Activated naive CD8-positive, alpha-beta T cell treated with anti-CD3 and anti-CD28 coated beads for 36 hours (primary cell): Measurements from ENCODE around the gene ERMP1. TPM values are rescaled to one million over a fixed set of nuclear protein-coding genes. Genes with fewer than 3 reads are reported as not detected.

Experiments used
- DNase-seq: peaks from one replicate; pipeline ENCODE4 v3.0.0; 2021
- H3K27ac Mint-ChIP-seq: one replicate; pipeline ENCODE4 v1.8.0; 2022; ENCODE audit warnings: mild to moderate bottlenecking, moderate library complexity, mixed read lengths
- H3K27me3 Mint-ChIP-seq: one replicate; pipeline ENCODE4 v1.8.0; 2022; ENCODE audit warnings: mild to moderate bottlenecking, mixed read lengths
- H3K36me3 Mint-ChIP-seq: one replicate; pipeline ENCODE4 v1.8.0; 2021; ENCODE audit warnings: mild to moderate bottlenecking, mixed read lengths
- H3K4me1 Mint-ChIP-seq: one replicate; pipeline ENCODE4 v1.8.0; 2021; ENCODE audit warnings: mixed read lengths
- H3K4me3 Mint-ChIP-seq: one replicate; pipeline ENCODE4 v1.8.0; 2022; ENCODE audit warnings: mild to moderate bottlenecking, moderate library complexity, mixed read lengths
- H3K9me3 Mint-ChIP-seq: one replicate; pipeline ENCODE4 v1.8.0; 2022; ENCODE audit warnings: mixed read lengths
- total RNA-seq, 2 experiments: library from RNA; stranded (reverse); gene quantifications; one replicate each; pipeline ENCODE4 v1.2.3, GENCODE V29; 2021

The ERMP1 gene
- total RNA-seq, 2 experiments from 2014 or later = 6.6 to 7.0 TPM

DNA sequence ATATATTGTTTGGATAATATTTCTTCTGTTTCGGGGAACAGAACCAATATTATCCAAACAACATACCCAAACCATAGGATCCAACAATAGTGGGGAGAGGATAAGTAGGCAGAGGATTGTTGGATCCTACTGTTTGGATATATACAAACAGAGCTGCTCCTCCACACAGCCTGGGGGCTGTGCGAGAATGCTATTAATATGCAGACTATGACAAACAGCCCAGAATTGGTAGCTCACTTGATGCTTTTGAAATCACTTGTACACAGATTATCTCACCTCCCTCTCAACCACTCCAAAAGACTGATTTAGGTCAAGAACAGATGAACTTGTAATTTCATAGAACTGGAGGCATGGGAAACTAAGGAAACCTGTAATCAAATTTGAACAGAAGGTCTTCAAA is 33.4 kb upstream of the ERMP1 start:
- no peaks in the 10 kb centered on the region for H3K36me3 Mint-ChIP-seq
- H3K4me1 Mint-ChIP-seq = peaks cover 10% of the 10 kb centered on the region
- H3K9me3 Mint-ChIP-seq = no peaks in the 10 kb centered on the region
- H3K27me3 Mint-ChIP-seq = no peaks in the 10 kb centered on the region
- no peak overlapping the region for H3K4me3 Mint-ChIP-seq
- DNase-seq = no peak
- no peak overlapping the region for H3K27ac Mint-ChIP-seq

DNA sequence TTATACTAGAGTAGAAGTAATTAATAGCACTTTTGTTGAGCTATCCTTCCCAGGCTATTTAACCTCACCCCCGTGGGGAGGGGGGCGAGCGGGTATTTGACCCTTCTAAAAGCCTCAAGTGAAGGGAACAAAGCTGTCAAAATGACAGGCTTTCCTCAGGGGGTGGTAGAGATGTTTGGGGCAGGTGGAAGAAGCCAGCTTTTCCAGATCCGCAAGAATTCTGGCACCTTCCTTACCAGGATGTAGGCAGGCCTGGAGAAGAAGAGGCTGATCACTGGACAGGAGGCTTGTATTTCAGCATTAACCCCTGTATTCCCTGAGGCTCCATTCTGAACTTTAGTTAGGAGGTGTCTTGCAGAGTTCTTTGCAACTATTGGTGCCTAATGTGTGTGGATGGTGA is 31.5 kb upstream of the ERMP1 start:
- H3K27me3 Mint-ChIP-seq = no peaks in the 10 kb centered on the region
- DNase-seq = no peak
- H3K27ac Mint-ChIP-seq = no peak overlapping the region
- H3K4me1 Mint-ChIP-seq = peaks cover 3% of the 10 kb centered on the region
- H3K36me3 Mint-ChIP-seq = no peaks in the 10 kb centered on the region
- no peak overlapping the region for H3K4me3 Mint-ChIP-seq
- H3K9me3 Mint-ChIP-seq = no peaks in the 10 kb centered on the region

DNA sequence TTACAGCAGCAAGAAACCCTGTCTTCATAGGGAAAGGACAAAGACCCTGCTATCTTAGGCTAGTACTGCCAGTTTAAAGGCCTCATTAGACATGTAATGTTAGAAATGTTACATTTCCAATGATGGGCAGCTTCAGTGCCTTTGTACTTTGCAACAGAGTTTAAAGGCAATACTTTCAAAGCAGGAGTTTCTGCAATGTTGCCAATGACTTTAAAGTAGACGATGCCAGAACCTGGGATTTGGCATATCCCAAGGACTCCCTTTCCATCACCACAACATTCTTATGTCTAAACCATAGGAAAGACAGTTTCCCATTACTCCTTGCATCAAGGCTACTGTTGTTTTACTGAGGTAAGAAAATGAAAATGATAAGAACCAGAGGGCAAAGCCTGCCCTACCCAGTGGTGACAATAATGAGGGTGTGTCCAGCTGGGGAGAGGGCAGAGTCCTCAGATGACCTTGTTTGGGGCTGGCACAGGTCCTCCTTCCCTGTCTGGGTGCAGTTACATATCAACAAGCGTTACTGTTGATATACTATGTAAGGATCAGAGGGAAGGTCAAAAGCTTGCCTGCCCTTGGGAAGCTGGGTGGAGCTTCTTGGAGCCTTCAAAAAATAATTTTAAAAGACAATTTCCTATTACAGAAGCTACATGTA is 30.3 kb upstream of the ERMP1 start:
- Mint-ChIP-seq H3K27me3 (no peaks in the 10 kb centered on the region), H3K4me3 (no peak overlapping the region), H3K4me1 (no peaks in the 10 kb centered on the region), H3K36me3 (no peaks in the 10 kb centered on the region), H3K27ac (no peak overlapping the region), H3K9me3 (no peaks in the 10 kb centered on the region)
- DNase-seq = no peak

DNA sequence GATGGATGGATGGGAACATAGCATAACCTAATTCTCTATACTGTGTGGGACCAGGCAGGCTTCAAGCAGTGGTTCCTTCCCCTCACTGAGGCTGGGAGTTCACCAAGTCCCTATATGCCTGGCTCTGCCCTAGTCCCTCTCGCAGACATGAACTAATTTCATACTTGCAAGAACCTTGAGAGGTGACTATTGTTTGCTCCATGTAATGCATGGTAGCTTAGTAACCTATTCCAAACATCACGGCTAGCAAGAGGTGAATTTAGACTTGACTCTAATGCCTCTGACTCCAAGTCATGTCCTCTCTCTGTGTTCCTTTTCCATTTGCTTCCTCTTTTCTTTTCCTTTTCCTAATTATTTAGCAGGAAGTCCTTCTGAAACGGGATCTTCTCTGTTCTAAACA is 25.9 kb upstream of the ERMP1 start:
- Mint-ChIP-seq H3K36me3 (peaks cover 2% of the 10 kb centered on the region), H3K4me1 (peaks cover 5% of the 10 kb centered on the region), H3K27ac (no peak overlapping the region), H3K9me3 (no peaks in the 10 kb centered on the region), H3K27me3 (no peaks in the 10 kb centered on the region), H3K4me3 (no peak overlapping the region)
- DNase-seq = no peak

DNA sequence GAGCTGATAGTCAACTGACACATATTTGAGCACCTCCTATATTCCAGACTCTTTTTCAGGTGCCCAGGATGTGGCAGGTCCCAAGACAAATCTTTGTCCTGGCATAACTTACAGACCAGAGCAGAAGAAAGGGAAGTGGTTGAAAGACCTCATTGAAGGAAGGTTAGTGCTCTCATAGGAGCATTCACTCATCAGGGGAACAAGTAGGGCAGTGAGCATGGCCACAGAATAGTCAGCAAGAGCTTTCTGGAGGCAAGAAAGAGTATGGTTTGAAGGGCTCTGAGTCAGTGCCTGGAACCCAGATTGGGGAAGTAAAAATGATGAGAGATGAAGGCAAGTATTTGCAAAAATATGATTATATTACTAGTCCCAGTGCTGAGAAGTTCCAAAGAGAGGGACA is 25.0 kb upstream of the ERMP1 start:
- H3K27me3 Mint-ChIP-seq = no peaks in the 10 kb centered on the region
- H3K36me3 Mint-ChIP-seq = peaks cover 2% of the 10 kb centered on the region

DNA sequence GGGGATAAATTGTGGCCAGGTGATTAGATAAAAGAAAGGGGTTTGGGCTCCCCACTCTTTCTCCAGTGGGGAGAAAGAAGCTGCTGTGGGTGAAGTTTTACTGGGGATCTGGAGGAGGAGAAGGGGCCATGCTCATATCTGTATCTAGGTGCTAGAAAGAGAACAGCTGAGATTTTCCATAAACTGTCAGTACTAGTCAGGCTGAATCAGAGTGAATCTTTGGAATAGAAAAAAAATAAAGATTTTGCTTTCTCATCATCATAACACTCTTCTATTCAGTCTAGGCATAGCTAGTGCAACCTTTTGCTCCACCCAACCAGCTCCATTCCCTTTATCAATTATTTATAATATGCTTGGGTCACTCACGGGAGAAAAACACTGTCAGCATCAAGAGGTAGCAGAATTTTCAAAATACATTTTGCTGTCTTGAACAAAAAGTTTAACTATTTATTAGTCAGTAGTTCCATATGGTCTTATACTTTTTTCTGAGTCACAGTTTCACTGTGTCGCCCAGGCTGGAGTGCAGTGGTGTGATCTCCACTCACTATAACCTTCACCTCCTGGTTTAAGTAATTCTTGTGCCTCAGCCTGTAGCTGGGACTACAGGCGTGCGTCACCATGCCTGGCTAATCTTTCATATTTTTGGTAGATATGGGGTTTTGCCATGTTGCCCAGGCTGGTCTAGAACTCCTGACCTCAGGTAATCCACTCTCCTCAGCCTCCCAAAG is 21.3 kb upstream of the ERMP1 start:
- DNase-seq = no peak
- Mint-ChIP-seq H3K9me3 (no peaks in the 10 kb centered on the region), H3K27me3 (no peaks in the 10 kb centered on the region), H3K36me3 (peaks cover 2% of the 10 kb centered on the region), H3K27ac (peak overlapping the region; percentile 23), H3K4me1 (peaks cover 37% of the 10 kb centered on the region), H3K4me3 (no peak overlapping the region)

More for the DNA sequence above, 25.0 kb upstream of the ERMP1 start:
- DNase-seq = no peak
- Mint-ChIP-seq H3K27ac (no peak overlapping the region), H3K9me3 (no peaks in the 10 kb centered on the region), H3K4me1 (peaks cover 14% of the 10 kb centered on the region), H3K4me3 (no peak overlapping the region)

DNA sequence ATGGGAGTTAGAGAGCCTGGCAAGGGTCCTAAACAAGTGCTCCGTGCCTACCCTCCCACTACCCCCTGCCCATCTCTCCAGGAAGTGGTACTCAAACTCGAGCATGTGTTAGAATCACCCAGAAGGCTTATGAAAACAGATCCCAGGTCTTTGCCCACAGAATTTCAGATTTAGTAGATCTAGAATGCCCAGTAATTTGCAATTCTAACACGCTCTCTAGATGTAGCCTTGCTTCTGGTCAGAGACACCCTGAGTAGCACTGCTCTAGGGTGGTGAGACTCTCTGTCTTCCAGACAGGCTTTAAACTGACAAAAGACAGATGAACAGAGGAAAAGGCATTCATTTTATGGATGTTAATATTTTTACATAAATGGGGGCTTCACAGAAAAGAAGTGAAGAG is 20.7 kb upstream of the ERMP1 start:
- no peak for DNase-seq
- Mint-ChIP-seq H3K4me1 (peaks cover 37% of the 10 kb centered on the region), H3K27ac (peak overlapping the region; percentile 23), H3K27me3 (no peaks in the 10 kb centered on the region), H3K4me3 (no peak overlapping the region), H3K36me3 (peaks cover 2% of the 10 kb centered on the region), H3K9me3 (no peaks in the 10 kb centered on the region)

DNA sequence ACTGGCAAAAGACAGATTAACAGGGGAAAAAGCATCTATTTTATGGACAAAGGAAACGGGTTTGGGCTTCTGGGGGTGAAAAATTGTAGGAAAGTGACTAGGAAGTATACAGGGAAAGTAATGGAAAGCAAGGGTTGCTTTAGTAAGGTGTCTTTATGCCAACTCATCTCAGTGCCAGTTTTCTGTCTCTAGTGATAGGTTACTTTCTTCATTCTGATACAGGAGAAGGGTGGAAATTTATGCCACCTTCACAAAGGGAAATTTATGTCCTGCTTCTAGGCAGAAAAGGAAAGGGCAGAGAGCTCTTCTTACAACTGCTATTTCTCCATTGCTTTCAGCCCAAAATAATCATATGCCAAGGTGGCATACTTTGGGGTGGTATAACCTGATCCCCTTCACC is 20.1 kb upstream of the ERMP1 start:
- Mint-ChIP-seq H3K27ac (no peak overlapping the region), H3K4me1 (peaks cover 37% of the 10 kb centered on the region), H3K4me3 (no peak overlapping the region), H3K36me3 (peaks cover 2% of the 10 kb centered on the region), H3K27me3 (no peaks in the 10 kb centered on the region), H3K9me3 (no peaks in the 10 kb centered on the region)
- DNase-seq = no peak

DNA sequence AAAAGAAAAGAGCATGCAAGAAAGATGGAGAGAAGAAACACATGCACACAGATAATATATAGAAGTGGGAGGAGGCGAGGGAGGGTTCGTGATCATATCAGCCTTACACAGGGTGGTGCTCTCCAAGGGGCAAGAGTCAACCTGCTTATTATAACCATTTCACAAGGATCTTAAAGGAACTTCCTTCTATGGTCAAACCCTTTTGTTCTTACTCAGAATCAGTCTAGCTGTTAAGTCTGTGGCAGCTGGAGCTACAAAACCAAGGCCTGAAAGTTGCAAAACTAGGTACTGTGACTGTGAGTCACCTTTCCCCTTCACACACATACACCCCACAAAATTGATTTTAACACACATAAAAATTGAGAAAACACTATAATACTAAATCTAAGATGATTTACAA is 18.5 kb upstream of the ERMP1 start:
- peak overlapping the region; percentile 47 for H3K27ac Mint-ChIP-seq
- H3K27me3 Mint-ChIP-seq = no peaks in the 10 kb centered on the region
- no peak overlapping the region for H3K4me3 Mint-ChIP-seq
- peaks cover 37% of the 10 kb centered on the region for H3K4me1 Mint-ChIP-seq
- H3K36me3 Mint-ChIP-seq = peaks cover 2% of the 10 kb centered on the region
- peak; percentile 41 for DNase-seq
- no peaks in the 10 kb centered on the region for H3K9me3 Mint-ChIP-seq

DNA sequence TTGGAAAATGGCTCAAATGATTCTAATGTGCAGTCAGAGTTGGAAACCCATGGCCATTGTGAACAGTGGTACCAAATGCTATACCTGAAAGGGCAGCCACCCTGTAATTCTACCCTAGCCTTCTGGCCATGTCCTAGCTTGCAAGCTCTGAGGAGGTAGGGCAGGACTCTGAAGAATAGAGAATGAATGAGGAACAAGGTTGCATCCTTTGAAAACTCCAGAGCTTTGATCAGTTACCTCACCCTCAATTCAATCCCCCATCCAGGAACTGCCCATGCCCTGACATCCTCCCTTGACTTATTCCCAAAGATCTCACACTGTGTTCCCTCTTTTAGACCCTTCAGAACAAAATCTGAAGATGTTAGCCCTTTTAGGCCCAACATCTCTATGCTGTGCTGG is 17.8 kb upstream of the ERMP1 start:
- Mint-ChIP-seq H3K36me3 (peaks cover 2% of the 10 kb centered on the region), H3K27ac (peak overlapping the region; percentile 5), H3K4me3 (no peak overlapping the region), H3K27me3 (no peaks in the 10 kb centered on the region), H3K9me3 (no peaks in the 10 kb centered on the region), H3K4me1 (peaks cover 43% of the 10 kb centered on the region)
- DNase-seq = no peak

DNA sequence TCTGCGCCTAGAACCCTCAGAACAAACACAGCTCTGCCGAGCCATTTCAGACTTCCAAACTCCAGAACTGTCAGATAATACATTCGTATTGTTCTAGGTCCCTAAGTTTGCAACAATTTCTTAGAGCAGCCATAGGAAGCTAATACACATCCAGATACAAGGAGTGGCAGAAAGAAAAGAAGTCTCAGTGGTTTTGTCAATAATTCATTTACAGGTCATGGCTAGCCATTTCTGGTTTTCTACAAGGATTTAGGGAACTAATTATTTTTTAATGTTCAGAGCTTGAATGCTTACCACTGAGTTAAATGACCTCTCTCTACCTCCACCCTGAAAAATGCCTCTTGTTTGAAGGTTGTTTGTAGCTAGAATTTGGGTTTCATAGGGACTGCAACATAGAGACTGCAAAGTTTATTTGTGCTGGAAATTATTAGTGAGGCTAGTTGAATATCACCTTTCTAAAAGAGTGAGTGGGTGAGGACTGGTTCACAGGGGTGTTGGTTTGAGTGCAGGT is 15.5 kb upstream of the ERMP1 start:
- peaks cover 55% of the 10 kb centered on the region for H3K4me1 Mint-ChIP-seq
- no peaks in the 10 kb centered on the region for H3K27me3 Mint-ChIP-seq
- DNase-seq = no peak
- H3K36me3 Mint-ChIP-seq = peaks cover 3% of the 10 kb centered on the region
- no peak overlapping the region for H3K27ac Mint-ChIP-seq
- no peaks in the 10 kb centered on the region for H3K9me3 Mint-ChIP-seq
- no peak overlapping the region for H3K4me3 Mint-ChIP-seq

DNA sequence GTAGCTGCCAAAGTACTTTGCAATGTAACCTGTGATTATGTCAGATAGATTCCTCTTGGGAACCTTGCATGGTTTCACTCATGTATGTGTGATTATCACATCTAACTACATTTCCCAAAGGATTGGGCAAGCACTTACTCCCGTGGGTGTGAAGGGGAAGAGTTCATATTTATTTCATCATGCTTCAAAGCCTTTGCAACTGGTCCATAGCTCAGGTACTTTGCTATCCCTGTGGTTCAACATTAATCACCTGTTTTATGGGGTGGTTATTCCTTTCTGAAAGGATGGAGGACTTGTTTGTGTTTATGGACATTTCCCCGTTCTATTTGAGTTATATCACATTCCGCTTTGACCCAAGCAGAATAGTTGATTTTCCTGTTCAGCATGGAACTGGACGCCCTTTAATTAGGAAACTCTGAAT is 13.6 kb upstream of the ERMP1 start:
- Mint-ChIP-seq H3K36me3 (peaks cover 6% of the 10 kb centered on the region), H3K27ac (no peak overlapping the region), H3K27me3 (no peaks in the 10 kb centered on the region), H3K4me1 (peaks cover 54% of the 10 kb centered on the region), H3K9me3 (peaks cover 2% of the 10 kb centered on the region), H3K4me3 (no peak overlapping the region)
- no peak for DNase-seq

DNA sequence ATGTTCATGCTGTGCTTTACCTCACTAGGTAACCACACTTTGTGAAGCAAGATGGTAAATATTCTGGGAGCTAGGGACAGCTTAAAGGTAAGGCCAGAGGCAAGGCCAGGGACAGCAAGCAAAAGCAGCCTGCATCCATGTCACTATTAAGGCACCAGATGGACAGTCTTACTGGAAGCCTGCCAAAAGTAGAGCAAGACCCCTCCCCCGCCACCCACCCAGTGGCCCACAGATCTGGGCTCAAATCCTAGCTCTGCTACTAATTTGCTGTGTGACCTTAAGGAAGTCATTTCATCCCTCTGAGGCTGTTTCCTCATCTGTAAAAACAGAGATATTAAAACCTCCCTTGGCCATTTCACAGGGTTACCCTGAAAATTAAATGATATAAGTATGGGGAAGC is 13.2 kb upstream of the ERMP1 start:
- peaks cover 53% of the 10 kb centered on the region for H3K4me1 Mint-ChIP-seq
- DNase-seq = no peak
- H3K4me3 Mint-ChIP-seq = no peak overlapping the region
- peaks cover 2% of the 10 kb centered on the region for H3K9me3 Mint-ChIP-seq
- no peaks in the 10 kb centered on the region for H3K27me3 Mint-ChIP-seq
- H3K36me3 Mint-ChIP-seq = peaks cover 6% of the 10 kb centered on the region
- H3K27ac Mint-ChIP-seq = no peak overlapping the region

DNA sequence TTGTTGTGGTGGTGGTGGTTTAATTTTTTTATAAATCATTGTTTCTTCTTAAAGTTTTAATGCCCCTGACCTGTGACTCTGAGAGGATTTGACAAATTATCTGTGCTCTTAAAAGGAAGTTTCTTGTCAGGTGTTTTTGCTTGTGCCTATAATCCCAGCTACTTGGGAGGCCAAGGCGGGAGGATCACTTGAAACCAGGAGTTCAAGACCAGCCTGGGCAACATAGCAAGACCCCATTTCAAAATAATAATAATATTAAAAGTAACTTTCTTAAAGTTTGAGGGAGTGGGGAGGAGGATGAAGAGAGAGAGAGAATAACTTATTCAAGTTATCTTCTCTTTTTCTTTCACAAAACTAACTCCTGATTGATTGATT is 12.2 kb upstream of the ERMP1 start:
- peaks cover under 1% of the 10 kb centered on the region for H3K27me3 Mint-ChIP-seq
- peak overlapping the region; percentile 45 for H3K4me3 Mint-ChIP-seq
- H3K36me3 Mint-ChIP-seq = peaks cover 6% of the 10 kb centered on the region
- H3K27ac Mint-ChIP-seq = peak overlapping the region; percentile 68
- peaks cover 2% of the 10 kb centered on the region for H3K9me3 Mint-ChIP-seq
- DNase-seq = no peak
- H3K4me1 Mint-ChIP-seq = peaks cover 53% of the 10 kb centered on the region

DNA sequence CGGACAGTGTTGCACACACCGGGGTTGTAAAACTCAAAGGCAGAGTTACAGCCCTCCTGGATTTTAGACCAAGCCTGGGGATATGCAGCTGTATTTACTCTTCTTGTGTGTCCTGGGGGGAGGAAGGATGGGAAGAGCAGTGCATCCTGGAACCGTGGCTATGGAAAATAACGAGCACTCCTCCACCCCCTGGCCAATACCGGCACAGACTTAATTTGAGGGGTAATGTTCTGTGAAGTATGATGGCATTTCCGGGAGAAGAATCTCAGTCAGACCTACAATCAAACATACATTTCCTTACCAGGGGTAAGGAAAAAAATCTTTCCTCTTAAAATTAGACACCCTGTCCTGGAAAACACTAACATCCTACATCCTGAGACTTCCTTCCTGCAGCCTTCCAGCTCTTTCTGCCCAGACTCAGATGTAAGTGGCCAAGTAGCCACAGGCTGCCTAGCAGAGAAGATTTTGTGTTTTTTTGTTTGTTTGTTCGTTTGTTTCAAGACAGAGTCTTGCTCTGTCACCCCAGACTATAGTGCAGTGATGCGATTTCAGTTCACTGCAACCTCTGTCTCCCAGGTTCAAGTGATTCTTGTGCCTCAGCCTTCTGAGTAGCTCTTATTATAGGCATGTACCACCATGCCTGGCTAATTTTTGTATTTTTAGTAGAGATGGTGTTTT is 11.0 kb upstream of the ERMP1 start:
- Mint-ChIP-seq H3K4me1 (peaks cover 60% of the 10 kb centered on the region), H3K36me3 (peaks cover 6% of the 10 kb centered on the region), H3K27me3 (peaks cover 5% of the 10 kb centered on the region), H3K9me3 (peaks cover 2% of the 10 kb centered on the region), H3K27ac (peak overlapping the region; percentile 68), H3K4me3 (peak overlapping the region; percentile 45)
- no peak for DNase-seq
